ENCODE measurements around the gene SMCO2.

- no peak for TF ChIP-seq CTCF (conservative IDR thresholded peaks at IDR 0.05; ENCODE audit: low read length)
- no peak for TF ChIP-seq EZH2phosphoT487 (IDR thresholded peaks at IDR 0.05; ENCODE audit: borderline replicate concordance, low read depth, low read length)
These were observed 66.8 kb downstream of the SMCO2 start for GRCh38 chr12:27513155-27513824.
